Mucosa of gallbladder (tissue), 1 donor: ENCODE measurements around the gene KLK7. TPM values are rescaled to one million over a fixed set of nuclear protein-coding genes. Genes with fewer than 3 reads are reported as not detected.

Source experiments
- DNase-seq: peaks from one replicate; pipeline ENCODE4 v3.0.0-alpha.2; 2020; ENCODE audit warnings: low spot score
- total RNA-seq: library from RNA; stranded (reverse); gene quantifications from one replicate; pipeline ENCODE4 v1.2.1, GENCODE V29; 2021
- donor health status: DM: no; HTN: no; CAD: no.

Gene KLK7
- total RNA-seq, 1 donor from 2014 or later: 0.14 TPM

GRCh38 chr19:50933640-50934039 is 50.1 kb downstream of the KLK7 start:
- DNase-seq: no peak

DNA sequence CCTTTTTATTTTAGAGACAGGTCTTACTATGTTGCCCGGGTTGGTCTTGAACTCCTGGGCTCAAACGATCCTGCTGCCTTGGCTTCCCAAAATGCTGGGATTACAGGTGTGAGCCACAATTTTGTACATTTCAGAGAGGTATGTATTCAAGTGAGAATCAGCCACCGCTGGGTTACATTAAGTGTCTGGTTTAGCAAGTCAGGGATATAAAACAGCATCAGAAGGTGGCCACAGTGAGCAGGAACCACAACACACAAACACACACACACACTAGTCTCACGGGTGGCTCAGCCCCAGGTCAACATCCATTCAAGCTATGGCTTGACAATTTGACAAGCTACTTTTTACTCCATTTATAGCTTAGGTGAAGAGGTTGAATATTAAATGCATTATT is 51.0 kb downstream of the KLK7 start:
- DNase-seq: no peak

GRCh38 chr19:50932018-50932689 is 51.6 kb downstream of the KLK7 start:
- DNase-seq: no peak

- no peak for DNase-seq
These were observed 52.7 kb downstream of the KLK7 start for GRCh38 chr19:50931023-50931422.

DNA sequence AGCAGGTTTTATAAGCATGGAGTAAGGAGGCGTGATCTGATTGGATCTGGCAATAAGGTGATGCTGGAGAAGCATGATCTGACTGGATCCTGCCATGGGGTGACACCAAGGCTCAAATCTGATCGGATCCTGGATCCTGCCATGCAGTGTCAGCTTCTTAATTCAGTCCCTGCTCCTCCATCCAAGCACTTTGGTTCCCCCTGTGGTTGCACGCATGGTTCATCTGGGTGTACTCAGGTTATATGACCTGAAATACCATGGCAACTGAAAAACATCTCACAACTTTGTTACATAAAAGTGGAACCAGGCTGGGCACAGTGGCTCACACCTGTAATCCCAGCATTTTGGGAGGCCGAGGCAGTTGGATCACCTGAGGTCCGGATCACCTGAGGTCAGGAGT is 54.9 kb downstream of the KLK7 start:
- no peak for DNase-seq

Other genes with a start within 250 kb of the KLK7 start
- not detected for gene GPR32, start 213.5 kb downstream of the KLK7 start, total RNA-seq
- gene ACP4, start 193.5 kb downstream of the KLK7 start, total RNA-seq: not detected
- 1.5 TPM for gene KLK1, start 160.1 kb downstream of the KLK7 start, total RNA-seq
- not detected for gene KLK15, start 150.3 kb downstream of the KLK7 start, total RNA-seq
- not detected for gene KLK3, start 129.0 kb downstream of the KLK7 start, total RNA-seq
- not detected for gene KLK2, start 110.5 kb downstream of the KLK7 start, total RNA-seq
- gene KLK4, start 72.5 kb downstream of the KLK7 start, total RNA-seq: not detected
- not detected for gene KLK5, start 30.9 kb downstream of the KLK7 start, total RNA-seq
- gene KLK6, start 14.3 kb downstream of the KLK7 start, total RNA-seq: 1.5 TPM
- 2.4 TPM for gene KLK8, start 17.7 kb upstream of the KLK7 start, total RNA-seq
- 42.8 TPM for gene KLK10, start 35.8 kb upstream of the KLK7 start, total RNA-seq
- gene KLK11, start 42.7 kb upstream of the KLK7 start, total RNA-seq: 274 TPM
- 0.78 TPM for gene KLK12, start 51.1 kb upstream of the KLK7 start, total RNA-seq
- 2.0 TPM for gene KLK13, start 81.2 kb upstream of the KLK7 start, total RNA-seq
- gene KLK14, start 99.0 kb upstream of the KLK7 start, total RNA-seq: 0.63 TPM
- 12.1 TPM for gene CTU1, start 124.5 kb upstream of the KLK7 start, total RNA-seq
- gene SIGLEC9, start 141.0 kb upstream of the KLK7 start, total RNA-seq: 6.3 TPM
- 3.5 TPM for gene SIGLEC7, start 158.4 kb upstream of the KLK7 start, total RNA-seq
- gene CD33, start 241.2 kb upstream of the KLK7 start, total RNA-seq: 8.3 TPM